HepG2 (cell line): Measurements from ENCODE around the gene HAND1. TPM values are rescaled to one million over a fixed set of nuclear protein-coding genes. Genes with fewer than 3 reads are reported as not detected.

ENCODE experiments used
- AHR ChIP-seq: IDR thresholded peaks from 2 replicates; pipeline ENCODE4 v1.6.1; 2018; ENCODE audit warnings: missing genetic modification reagents, missing compliant biosample characterization
- BORCS8-MEF2B ChIP-seq: sonication (generic); formaldehyde crosslinking; IDR thresholded peaks from 2 replicates; pipeline ENCODE4 v1.8.0; 2022; ENCODE audit warnings: mild to moderate bottlenecking, missing genetic modification reagents
- CREB1 ChIP-seq, 2 experiments: fragments of 450-650 bp in 1 of 2; IDR thresholded peaks; 2 replicates each; pipeline ENCODE4 v1.6.1; 2016 to 2017; ENCODE audit warnings: control low read depth in 1 of 2, mild to moderate bottlenecking in 1 of 2, missing compliant biosample characterization in 1 of 2, missing genetic modification characterization in 1 of 2
- DNMT1 ChIP-seq: sonication (generic); formaldehyde crosslinking; IDR thresholded peaks from 2 replicates; pipeline ENCODE4 v1.5.1; 2020; ENCODE audit warnings: mild to moderate bottlenecking, missing genetic modification reagents
- ETV5 ChIP-seq: IDR thresholded peaks from 2 replicates; pipeline ENCODE4 v1.6.1; 2018; ENCODE audit warnings: missing biosample characterization, missing genetic modification reagents, inconsistent platforms, borderline replicate concordance
- GLI4 ChIP-seq: sonication (generic); formaldehyde crosslinking; IDR thresholded peaks from 2 replicates; pipeline ENCODE4 v1.5.1; 2020; ENCODE audit warnings: missing genetic modification reagents, mild to moderate bottlenecking, moderate library complexity, borderline replicate concordance
- HOXA5 ChIP-seq: sonication (generic); formaldehyde crosslinking; IDR thresholded peaks from 2 replicates; pipeline ENCODE4 v1.4.0; 2020; ENCODE audit warnings: missing genetic modification reagents
- JUN ChIP-seq: sonication (generic); formaldehyde crosslinking; IDR thresholded peaks from 2 replicates; pipeline ENCODE4 v1.4.0; 2020; ENCODE audit warnings: mild to moderate bottlenecking, missing genetic modification reagents
- RBFOX2 ChIP-seq: fragments of 200-400 bp; formaldehyde crosslinking; IDR thresholded peaks from 2 replicates; pipeline ENCODE4 v1.6.1; 2017; ENCODE audit warnings: low read depth, mild to moderate bottlenecking, low read length
- TAF1 ChIP-seq: sonication (generic); formaldehyde crosslinking; IDR thresholded peaks from 2 replicates; pipeline ENCODE4 v1.4.0; 2020; ENCODE audit warnings: missing genetic modification reagents
- ZBTB8A ChIP-seq: sonication (generic); formaldehyde crosslinking; IDR thresholded peaks from 2 replicates; pipeline ENCODE4 v1.4.0; 2020; ENCODE audit warnings: mild to moderate bottlenecking, low read depth, missing genetic modification reagents, borderline replicate concordance
- ZNF225 ChIP-seq: sonication (generic); formaldehyde crosslinking; IDR thresholded peaks from 2 replicates; pipeline ENCODE4 v1.4.0; 2020; ENCODE audit warnings: mild to moderate bottlenecking, missing genetic modification reagents
- ZNF251 ChIP-seq: sonication (generic); formaldehyde crosslinking; IDR thresholded peaks from 2 replicates; pipeline ENCODE4 v1.9.0; 2021; ENCODE audit warnings: mild to moderate bottlenecking, missing genetic modification reagents
- ZNF282 ChIP-seq: fragments of 450-650 bp; IDR thresholded peaks from 2 replicates; pipeline ENCODE4 v1.6.1; 2018; ENCODE audit not compliant: partially characterized antibody
- ZNF296 ChIP-seq: sonication (generic); formaldehyde crosslinking; conservative IDR thresholded peaks from 2 replicates; pipeline ENCODE4 v1.5.0; 2020; ENCODE audit warnings: mild to moderate bottlenecking, missing genetic modification reagents
- ZSCAN22 ChIP-seq: sonication (generic); formaldehyde crosslinking; IDR thresholded peaks from 2 replicates; pipeline ENCODE4 v1.4.0; 2020; ENCODE audit warnings: mild to moderate bottlenecking, missing genetic modification reagents
- ZSCAN9 ChIP-seq: IDR thresholded peaks from 2 replicates; pipeline ENCODE4 v1.6.1; 2016; ENCODE audit warnings: borderline replicate concordance
- polyA plus RNA-seq, 8 experiments: library from polyadenylated mRNA; depleted of rRNA in 3 of 8; stranded (reverse) in 7 of 8; unstranded in 1 of 8; fragments of >200 nt; fragmentation: Illumina TruSeq in 4 of 8; extraction: Trizol in 4 of 8; gene quantifications; 2 replicates each; pipeline versions ENCODE4 v1.2.1 to v1.2.3, GENCODE V29; 2011 to 2016; ENCODE audit warnings: low read depth in 4 of 8, missing spikeins in 1 of 8, mixed read lengths in 1 of 8; ENCODE audit not compliant: insufficient read depth in 1 of 8
- total RNA-seq, 5 experiments: library from RNA; depleted of rRNA; stranded (reverse); fragments of >200 nt; fragmentation: Illumina TruSeq; extraction: Trizol; gene quantifications; 2 replicates each; pipeline ENCODE4 v1.2.3, GENCODE V29; 2016; ENCODE audit warnings: low read depth in 1 of 5
- TF ChIP-seq, protein P1 (sequence below): IDR thresholded peaks from 2 replicates; pipeline ENCODE4 v1.6.1; 2016; ENCODE audit warnings: low read depth, borderline replicate concordance
- TF ChIP-seq, protein P2 (sequence below): IDR thresholded peaks from 2 replicates; pipeline ENCODE4 v1.6.1; 2016; ENCODE audit warnings: low read depth
- TF ChIP-seq, protein P3 (sequence below): sonication (generic); formaldehyde crosslinking; IDR thresholded peaks from 2 replicates; pipeline ENCODE4 v1.9.0; 2021; ENCODE audit warnings: missing genetic modification reagents, borderline replicate concordance
- TF ChIP-seq, protein P4 (sequence below): sonication (generic); formaldehyde crosslinking; IDR thresholded peaks from 2 replicates; pipeline ENCODE4 v1.4.0; 2020; ENCODE audit warnings: missing genetic modification reagents
- TF ChIP-seq, protein P5 (sequence below): sonication (generic); formaldehyde crosslinking; IDR thresholded peaks from 2 replicates; pipeline ENCODE4 v1.4.0; 2020; ENCODE audit warnings: mild to moderate bottlenecking, missing genetic modification reagents

HAND1 gene
- total and polyA plus RNA-seq, 2 of the 13 experiments (the other 11 are each of a cell fraction or from before 2014, with no cell fraction given), result not detected

DNA sequence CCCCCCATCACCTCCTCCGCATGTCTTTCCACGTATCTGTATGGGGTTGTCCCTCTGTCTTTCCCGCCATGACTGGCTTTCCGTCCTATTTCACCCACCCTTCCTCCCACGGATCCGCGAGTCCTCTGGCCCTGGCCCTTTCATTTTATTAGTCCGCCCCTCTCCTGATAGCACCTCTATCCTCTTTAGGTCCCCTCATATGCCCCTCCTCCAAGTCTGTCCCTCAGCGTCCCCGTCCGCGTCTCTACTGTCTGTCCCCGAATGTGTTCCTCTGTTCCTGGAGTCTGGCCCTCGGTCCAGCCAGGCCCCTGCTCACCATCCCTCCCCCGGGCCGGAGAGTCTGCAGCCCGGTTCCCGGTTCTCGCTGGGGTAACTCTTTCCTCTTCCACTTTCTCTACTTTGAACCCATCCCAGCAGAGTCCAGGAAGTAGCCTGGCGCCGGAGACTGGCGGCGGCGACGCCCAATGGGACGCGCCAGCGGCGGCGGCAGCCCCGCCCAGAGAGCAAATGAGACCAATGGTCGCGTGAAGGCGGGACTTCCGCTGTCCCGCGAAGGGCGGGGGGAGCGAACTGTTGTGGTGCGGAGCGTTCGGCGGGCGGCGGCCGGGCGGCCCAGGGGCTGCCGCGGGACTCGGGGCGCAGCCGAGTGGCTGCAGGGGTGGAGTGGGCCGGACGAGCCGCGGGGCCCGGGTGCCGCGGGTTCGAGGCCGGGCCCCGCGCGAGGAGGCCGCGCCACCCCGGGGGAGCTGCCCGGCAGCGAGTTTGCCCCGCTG, 32.4 kb downstream of the HAND1 start, which contains the start of gene SAP30L (continued):
- TF ChIP-seq, protein P1, sequence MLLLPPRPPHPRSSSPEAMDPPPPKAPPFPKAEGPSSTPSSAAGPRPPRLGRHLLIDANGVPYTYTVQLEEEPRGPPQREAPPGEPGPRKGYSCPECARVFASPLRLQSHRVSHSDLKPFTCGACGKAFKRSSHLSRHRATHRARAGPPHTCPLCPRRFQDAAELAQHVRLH (CRISPR knock-in tag), result 0 out of 2 replicates have a peak, but pooled peaks have one; percentile 19
- TF ChIP-seq CREB1 (IDR thresholded peaks at IDR 0.05) (peak; percentile 59), CREB1 (CRISPR knock-in tag; IDR thresholded peaks at IDR 0.05) (peak; percentile 44; the same call in 1 of the 2 replicates), ZSCAN9 (CRISPR knock-in tag) (peak; percentile 52; the same call in 1 of the 2 replicates), RBFOX2 (peak; percentile 78), ZNF251 (CRISPR knock-in tag) (no peak), ZNF296 (CRISPR knock-in tag) (0 out of 2 replicates have a peak, but pooled peaks have one; percentile 32), BORCS8-MEF2B (peak; percentile 76; the same call in 1 of the 2 replicates), ZBTB8A (no peak), DNMT1 (CRISPR knock-in tag) (0 out of 2 replicates have a peak, but pooled peaks have one; percentile 43), HOXA5 (CRISPR knock-in tag) (0 out of 2 replicates have a peak, but pooled peaks have one; percentile 73), ZNF282 (no peak), JUN (CRISPR knock-in tag) (no peak), GLI4 (0 out of 2 replicates have a peak, but pooled peaks have one; percentile 39), ZSCAN22 (CRISPR knock-in tag) (no peak), ETV5 (CRISPR knock-in tag) (peak; percentile 10; the same call in 1 of the 2 replicates), ZNF225 (CRISPR knock-in tag) (no peak), AHR (CRISPR knock-in tag) (no peak; the same call in 1 of the 2 replicates), TAF1 (CRISPR knock-in tag) (peak; percentile 79)
- TF ChIP-seq, protein P2, sequence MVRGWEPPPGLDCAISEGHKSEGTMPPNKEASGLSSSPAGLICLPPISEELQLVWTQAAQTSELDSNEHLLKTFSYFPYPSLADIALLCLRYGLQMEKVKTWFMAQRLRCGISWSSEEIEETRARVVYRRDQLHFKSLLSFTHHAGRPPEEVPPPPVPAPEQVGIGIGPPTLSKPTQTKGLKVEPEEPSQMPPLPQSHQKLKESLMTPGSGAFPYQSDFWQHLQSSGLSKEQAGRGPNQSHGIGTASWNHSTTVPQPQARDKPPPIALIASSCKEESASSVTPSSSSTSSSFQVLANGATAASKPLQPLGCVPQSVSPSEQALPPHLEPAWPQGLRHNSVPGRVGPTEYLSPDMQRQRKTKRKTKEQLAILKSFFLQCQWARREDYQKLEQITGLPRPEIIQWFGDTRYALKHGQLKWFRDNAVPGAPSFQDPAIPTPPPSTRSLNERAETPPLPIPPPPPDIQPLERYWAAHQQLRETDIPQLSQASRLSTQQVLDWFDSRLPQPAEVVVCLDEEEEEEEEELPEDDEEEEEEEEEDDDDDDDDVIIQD (CRISPR knock-in tag), result no peak
- TF ChIP-seq, protein P3, sequence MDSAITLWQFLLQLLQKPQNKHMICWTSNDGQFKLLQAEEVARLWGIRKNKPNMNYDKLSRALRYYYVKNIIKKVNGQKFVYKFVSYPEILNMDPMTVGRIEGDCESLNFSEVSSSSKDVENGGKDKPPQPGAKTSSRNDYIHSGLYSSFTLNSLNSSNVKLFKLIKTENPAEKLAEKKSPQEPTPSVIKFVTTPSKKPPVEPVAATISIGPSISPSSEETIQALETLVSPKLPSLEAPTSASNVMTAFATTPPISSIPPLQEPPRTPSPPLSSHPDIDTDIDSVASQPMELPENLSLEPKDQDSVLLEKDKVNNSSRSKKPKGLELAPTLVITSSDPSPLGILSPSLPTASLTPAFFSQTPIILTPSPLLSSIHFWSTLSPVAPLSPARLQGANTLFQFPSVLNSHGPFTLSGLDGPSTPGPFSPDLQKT, result no peak
- TF ChIP-seq, protein P4, sequence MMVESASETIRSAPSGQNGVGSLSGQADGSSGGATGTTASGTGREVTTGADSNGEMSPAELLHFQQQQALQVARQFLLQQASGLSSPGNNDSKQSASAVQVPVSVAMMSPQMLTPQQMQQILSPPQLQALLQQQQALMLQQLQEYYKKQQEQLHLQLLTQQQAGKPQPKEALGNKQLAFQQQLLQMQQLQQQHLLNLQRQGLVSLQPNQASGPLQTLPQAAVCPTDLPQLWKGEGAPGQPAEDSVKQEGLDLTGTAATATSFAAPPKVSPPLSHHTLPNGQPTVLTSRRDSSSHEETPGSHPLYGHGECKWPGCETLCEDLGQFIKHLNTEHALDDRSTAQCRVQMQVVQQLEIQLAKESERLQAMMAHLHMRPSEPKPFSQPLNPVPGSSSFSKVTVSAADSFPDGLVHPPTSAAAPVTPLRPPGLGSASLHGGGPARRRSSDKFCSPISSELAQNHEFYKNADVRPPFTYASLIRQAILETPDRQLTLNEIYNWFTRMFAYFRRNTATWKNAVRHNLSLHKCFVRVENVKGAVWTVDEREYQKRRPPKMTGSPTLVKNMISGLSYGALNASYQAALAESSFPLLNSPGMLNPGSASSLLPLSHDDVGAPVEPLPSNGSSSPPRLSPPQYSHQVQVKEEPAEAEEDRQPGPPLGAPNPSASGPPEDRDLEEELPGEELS (CRISPR knock-in tag), result 0 out of 2 replicates have a peak, but pooled peaks have one; percentile 10
- TF ChIP-seq, protein P5, sequence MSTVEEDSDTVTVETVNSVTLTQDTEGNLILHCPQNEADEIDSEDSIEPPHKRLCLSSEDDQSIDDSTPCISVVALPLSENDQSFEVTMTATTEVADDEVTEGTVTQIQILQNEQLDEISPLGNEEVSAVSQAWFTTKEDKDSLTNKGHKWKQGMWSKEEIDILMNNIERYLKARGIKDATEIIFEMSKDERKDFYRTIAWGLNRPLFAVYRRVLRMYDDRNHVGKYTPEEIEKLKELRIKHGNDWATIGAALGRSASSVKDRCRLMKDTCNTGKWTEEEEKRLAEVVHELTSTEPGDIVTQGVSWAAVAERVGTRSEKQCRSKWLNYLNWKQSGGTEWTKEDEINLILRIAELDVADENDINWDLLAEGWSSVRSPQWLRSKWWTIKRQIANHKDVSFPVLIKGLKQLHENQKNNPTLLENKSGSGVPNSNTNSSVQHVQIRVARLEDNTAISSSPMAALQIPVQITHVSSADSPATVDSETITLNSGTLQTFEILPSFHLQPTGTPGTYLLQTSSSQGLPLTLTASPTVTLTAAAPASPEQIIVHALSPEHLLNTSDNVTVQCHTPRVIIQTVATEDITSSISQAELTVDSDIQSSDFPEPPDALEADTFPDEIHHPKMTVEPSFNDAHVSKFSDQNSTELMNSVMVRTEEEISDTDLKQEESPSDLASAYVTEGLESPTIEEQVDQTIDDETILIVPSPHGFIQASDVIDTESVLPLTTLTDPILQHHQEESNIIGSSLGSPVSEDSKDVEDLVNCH, result no peak
